ENCODE data around the gene KLK10. TPM values are rescaled to one million over a fixed set of nuclear protein-coding genes. Genes with fewer than 3 reads are reported as not detected.

KLK10 gene
- total RNA-seq, 1 experiment from 2014 or later, result 33.6 TPM

DNA sequence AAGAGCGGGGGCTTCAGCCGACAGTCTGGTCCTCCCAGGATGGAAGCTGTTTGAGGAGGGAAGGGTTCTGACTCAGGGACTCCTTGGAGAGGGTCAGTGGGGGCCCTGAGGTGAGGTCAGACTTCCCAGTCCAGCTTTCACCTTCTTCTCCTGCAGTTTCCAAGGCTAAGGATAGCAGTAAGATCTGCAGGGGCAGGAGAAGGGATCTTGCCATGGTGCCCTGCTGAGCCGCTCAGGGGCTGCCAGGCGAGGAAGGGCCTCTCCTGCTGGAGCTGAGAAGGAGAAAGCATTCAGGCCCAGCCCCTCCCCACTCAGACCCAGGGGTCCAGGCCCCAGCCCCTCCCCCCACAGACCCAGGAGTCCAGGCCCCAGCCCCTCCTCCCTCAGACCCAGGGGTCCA lies 37.3 kb downstream of the KLK10 start (continued):
- TF ChIP-seq REST (IDR thresholded peaks at IDR 0.05; ENCODE audit: low read depth), result no peak
- no peak for TF ChIP-seq ELF1 (IDR thresholded peaks at IDR 0.05; ENCODE audit: borderline replicate concordance, low read depth)
- TF ChIP-seq POLR2A (IDR thresholded peaks at IDR 0.05; ENCODE audit: borderline replicate concordance, extremely low read depth, insufficient read depth, insufficient read length), result no peak
- no peak for TF ChIP-seq SIN3A (IDR thresholded peaks at IDR 0.05; ENCODE audit: low read depth)
- no peak for TF ChIP-seq RAD21 (IDR thresholded peaks at IDR 0.05; ENCODE audit: low read depth)
- TF ChIP-seq, protein P1, sequence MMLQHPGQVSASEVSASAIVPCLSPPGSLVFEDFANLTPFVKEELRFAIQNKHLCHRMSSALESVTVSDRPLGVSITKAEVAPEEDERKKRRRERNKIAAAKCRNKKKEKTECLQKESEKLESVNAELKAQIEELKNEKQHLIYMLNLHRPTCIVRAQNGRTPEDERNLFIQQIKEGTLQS (IDR thresholded peaks at IDR 0.05), result no peak
- no peak for TF ChIP-seq CBX3 (IDR thresholded peaks at IDR 0.05; ENCODE audit: low read depth)
- no peak for TF ChIP-seq JUND (IDR thresholded peaks at IDR 0.05)
- no peak for TF ChIP-seq MAX (IDR thresholded peaks at IDR 0.05)
- TF ChIP-seq CEBPB (IDR thresholded peaks at IDR 0.05; ENCODE audit: low read depth), result no peak
- TF ChIP-seq POLR2AphosphoS5 (IDR thresholded peaks at IDR 0.05; ENCODE audit: low read depth, low read length), result no peak

DNA sequence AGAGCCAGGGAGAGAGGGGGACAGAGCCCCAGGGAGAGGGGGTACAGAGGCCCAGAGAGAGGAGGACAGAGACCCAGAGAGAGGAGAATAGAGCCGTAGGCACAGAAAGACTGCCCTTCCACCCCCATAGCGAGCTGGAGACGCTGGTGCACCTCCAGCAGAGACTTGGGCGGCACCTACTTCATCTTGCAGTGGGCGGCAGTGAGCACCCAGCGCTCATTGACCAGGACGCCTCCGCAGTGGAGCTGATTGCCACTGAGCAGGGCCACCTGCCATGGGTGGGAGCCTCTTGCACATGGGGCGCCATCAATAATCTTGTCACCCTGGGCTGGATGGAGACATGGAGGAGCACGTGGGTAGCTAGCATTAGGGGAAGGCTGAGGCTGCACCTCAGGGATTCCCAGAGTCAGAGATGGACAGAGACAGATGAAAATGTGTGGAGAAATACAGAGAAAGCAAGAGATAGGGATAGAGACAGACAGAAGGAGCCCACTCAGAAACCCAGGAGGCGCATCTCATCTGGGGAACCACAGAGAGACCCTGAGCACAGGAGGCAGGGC lies 37.8 kb downstream of the KLK10 start:
- POLR2A ChIA-PET, result no interaction called here
- no peak for ATAC-seq
- no peak overlapping the region for H3K4me3 ChIP-seq (replicated peaks in 1 of 2; ENCODE audit: low read depth in 1 of 2, low read length in 2 of 2)
- TF ChIP-seq REST (IDR thresholded peaks at IDR 0.05; ENCODE audit: low read depth), result no peak
- TF ChIP-seq CEBPB (IDR thresholded peaks at IDR 0.05; ENCODE audit: low read depth), result no peak
- no peak for TF ChIP-seq RAD21 (IDR thresholded peaks at IDR 0.05; ENCODE audit: low read depth)
- TF ChIP-seq MAX (IDR thresholded peaks at IDR 0.05), result no peak
- TF ChIP-seq SIN3A (IDR thresholded peaks at IDR 0.05; ENCODE audit: low read depth), result no peak
- no peak for TF ChIP-seq POLR2AphosphoS5 (IDR thresholded peaks at IDR 0.05; ENCODE audit: low read depth, low read length)
- no peak for TF ChIP-seq JUND (IDR thresholded peaks at IDR 0.05)
- no peak for TF ChIP-seq ZFX (IDR thresholded peaks at IDR 0.05)
- no peak for TF ChIP-seq ZNF274 (IDR thresholded peaks at IDR 0.05; ENCODE audit: low read depth, low read length)
- no peak for TF ChIP-seq EZH2 (IDR thresholded peaks at IDR 0.05)
- no peak for TF ChIP-seq YY1 (IDR thresholded peaks at IDR 0.05; ENCODE audit: extremely low read depth, insufficient replicate concordance, low read depth, low read length)
- no peak for TF ChIP-seq FOSL1 (IDR thresholded peaks at IDR 0.05; ENCODE audit: low read depth)
- TF ChIP-seq, protein P1 (IDR thresholded peaks at IDR 0.05), result no peak
- no peak for TF ChIP-seq SRF (IDR thresholded peaks at IDR 0.05; ENCODE audit: low read depth)

More for the DNA sequence above, 37.8 kb downstream of the KLK10 start:
- CTCF ChIA-PET, result no interaction called here
- no peaks in the 10 kb centered on the region for H3K36me3 ChIP-seq (ENCODE audit: control insufficient read depth in 1 of 2, insufficient read depth in 2 of 2, low read length in 2 of 2)
- no peaks in the 10 kb centered on the region for H3K9me2 ChIP-seq (ENCODE audit: insufficient read depth)
- no peak overlapping the region; the same call in 1 of the 2 replicates for H3K27ac ChIP-seq (ENCODE audit: low read depth, low read length)
- RAD21 ChIA-PET (ENCODE audit: low non-redundant PET in 1 of 2, low total read pairs in 2 of 2, uncharacterized antibody in 2 of 2, unreplicated experiment in 2 of 2), result no interaction called here
- no peak for DNase-seq (ENCODE audit: low read depth, low spot score)
- intact Hi-C loops (cut with micrococcal nuclease), result no loop called here
- no TSS peak for BruUV-seq (replicated peaks)
- no peaks in the 10 kb centered on the region for H3K27me3 ChIP-seq (ENCODE audit: insufficient read depth, low read length)
- H3K9me3 ChIP-seq (ENCODE audit: control insufficient read depth in 1 of 2, insufficient read depth in 1 of 2, low read depth in 1 of 2, low read length in 2 of 2), result no peaks in the 10 kb centered on the region
- H3K9ac ChIP-seq (ENCODE audit: low read length), result no peak overlapping the region
- no peaks in the 10 kb centered on the region for H4K20me1 ChIP-seq (ENCODE audit: insufficient read depth)
- H2AFZ ChIP-seq (ENCODE audit: low read depth, low read length, poor library complexity, severe bottlenecking), result no peak overlapping the region
- H3K4me2 ChIP-seq (ENCODE audit: low read length), result 0 out of 2 replicates have a peak overlapping the region, but pooled peaks have one; percentile 27
- no peaks in the 10 kb centered on the region for H3K79me2 ChIP-seq (ENCODE audit: insufficient read depth, low read length)
- H3K4me1 ChIP-seq (ENCODE audit: control insufficient read depth in 1 of 2, insufficient read depth in 2 of 2, low read length in 2 of 2), result peaks cover 32 to 60% of the 10 kb centered on the region in 2 experiments
